HepG2 (cell line): ENCODE measurements around the gene CTNNBL1. TPM values are rescaled to one million over a fixed set of nuclear protein-coding genes. Genes with fewer than 3 reads are reported as not detected.

Experiments used
- ARNTL ChIP-seq: sonication (generic); formaldehyde crosslinking; IDR thresholded peaks from 2 replicates; pipeline ENCODE4 v1.4.0; 2020; ENCODE audit warnings: mild to moderate bottlenecking, missing genetic modification reagents
- CREB1 ChIP-seq, 2 experiments: fragments of 450-650 bp in 1 of 2; IDR thresholded peaks; 2 replicates each; pipeline ENCODE4 v1.6.1; 2016 to 2017; ENCODE audit warnings: control low read depth in 1 of 2, mild to moderate bottlenecking in 1 of 2, missing compliant biosample characterization in 1 of 2, missing genetic modification characterization in 1 of 2
- EHMT2 ChIP-seq: fragments of 200-600 bp; sonication (generic); IDR thresholded peaks from 2 replicates; pipeline ENCODE4 v1.7.0; 2017; ENCODE audit warnings: antibody characterized with exemption, low read depth, low read length, borderline replicate concordance
- ESRRA ChIP-seq: sonication (generic); formaldehyde crosslinking; IDR thresholded peaks from 2 replicates; pipeline ENCODE4 v1.5.1; 2020; ENCODE audit warnings: mild to moderate bottlenecking, low read depth, missing genetic modification reagents
- MED13 ChIP-seq: sonication (generic); formaldehyde crosslinking; IDR thresholded peaks from 2 replicates; pipeline ENCODE4 v1.5.0; 2020; ENCODE audit warnings: missing genetic modification reagents
- REPIN1 ChIP-seq: sonication (generic); formaldehyde crosslinking; IDR thresholded peaks from 2 replicates; pipeline ENCODE4 v1.8.0; 2022; ENCODE audit warnings: missing genetic modification reagents, low read depth, mild to moderate bottlenecking, borderline replicate concordance
- RFX1 ChIP-seq: fragments of 450-650 bp; IDR thresholded peaks from 2 replicates; pipeline ENCODE4 v1.6.1; 2017
- SNRNP70 ChIP-seq: fragments of 200-400 bp; formaldehyde crosslinking; IDR thresholded peaks from 2 replicates; pipeline ENCODE4 v1.6.1; 2017; ENCODE audit warnings: mild to moderate bottlenecking, low read depth, low read length, moderate library complexity
- THAP11 ChIP-seq: IDR thresholded peaks from 2 replicates; pipeline ENCODE4 v1.6.1; 2016; ENCODE audit warnings: missing biosample characterization, missing genetic modification reagents
- TP53 ChIP-seq: sonication (generic); formaldehyde crosslinking; conservative IDR thresholded peaks from 2 replicates; pipeline ENCODE4 v1.4.0; 2020; ENCODE audit warnings: missing genetic modification reagents
- YEATS4 ChIP-seq: sonication (generic); formaldehyde crosslinking; IDR thresholded peaks from 2 replicates; pipeline ENCODE4 v1.4.0; 2020; ENCODE audit warnings: missing genetic modification reagents, borderline replicate concordance
- ZNF205 ChIP-seq: IDR thresholded peaks from 2 replicates; pipeline ENCODE4 v1.6.1; 2018; ENCODE audit warnings: missing biosample characterization, missing genetic modification reagents
- ZNF569 ChIP-seq: sonication (generic); formaldehyde crosslinking; IDR thresholded peaks from 2 replicates; pipeline ENCODE4 v1.5.0; 2020; ENCODE audit warnings: mild to moderate bottlenecking, missing genetic modification reagents, moderate library complexity, borderline replicate concordance
- ZNF891 ChIP-seq: sonication (generic); formaldehyde crosslinking; IDR thresholded peaks from 2 replicates; pipeline ENCODE4 v1.5.0; 2020; ENCODE audit warnings: mild to moderate bottlenecking, missing genetic modification reagents
- polyA plus RNA-seq, 8 experiments: library from polyadenylated mRNA; depleted of rRNA in 3 of 8; stranded (reverse) in 7 of 8; unstranded in 1 of 8; fragments of >200 nt; fragmentation: Illumina TruSeq in 4 of 8; extraction: Trizol in 4 of 8; gene quantifications; 2 replicates each; pipeline versions ENCODE4 v1.2.1 to v1.2.3, GENCODE V29; 2011 to 2016; ENCODE audit warnings: low read depth in 4 of 8, missing spikeins in 1 of 8, mixed read lengths in 1 of 8; ENCODE audit not compliant: insufficient read depth in 1 of 8
- total RNA-seq, 5 experiments: library from RNA; depleted of rRNA; stranded (reverse); fragments of >200 nt; fragmentation: Illumina TruSeq; extraction: Trizol; gene quantifications; 2 replicates each; pipeline ENCODE4 v1.2.3, GENCODE V29; 2016; ENCODE audit warnings: low read depth in 1 of 5
- TF ChIP-seq, protein P1 (sequence below): IDR thresholded peaks from 2 replicates; pipeline ENCODE4 v1.6.1; 2016
- TF ChIP-seq, protein P2 (sequence below): sonication (generic); formaldehyde crosslinking; IDR thresholded peaks from 2 replicates; pipeline ENCODE4 v1.4.0; 2020; ENCODE audit warnings: missing genetic modification reagents, borderline replicate concordance
- TF ChIP-seq, protein P3 (sequence below): sonication (generic); formaldehyde crosslinking; IDR thresholded peaks from 2 replicates; pipeline ENCODE4 v1.4.0; 2020; ENCODE audit warnings: missing genetic modification reagents

The CTNNBL1 gene
- total and polyA plus RNA-seq, 2 of the 13 experiments (the other 11 are each of a cell fraction or from before 2014, with no cell fraction given) = 49.3 to 94.6 TPM

DNA sequence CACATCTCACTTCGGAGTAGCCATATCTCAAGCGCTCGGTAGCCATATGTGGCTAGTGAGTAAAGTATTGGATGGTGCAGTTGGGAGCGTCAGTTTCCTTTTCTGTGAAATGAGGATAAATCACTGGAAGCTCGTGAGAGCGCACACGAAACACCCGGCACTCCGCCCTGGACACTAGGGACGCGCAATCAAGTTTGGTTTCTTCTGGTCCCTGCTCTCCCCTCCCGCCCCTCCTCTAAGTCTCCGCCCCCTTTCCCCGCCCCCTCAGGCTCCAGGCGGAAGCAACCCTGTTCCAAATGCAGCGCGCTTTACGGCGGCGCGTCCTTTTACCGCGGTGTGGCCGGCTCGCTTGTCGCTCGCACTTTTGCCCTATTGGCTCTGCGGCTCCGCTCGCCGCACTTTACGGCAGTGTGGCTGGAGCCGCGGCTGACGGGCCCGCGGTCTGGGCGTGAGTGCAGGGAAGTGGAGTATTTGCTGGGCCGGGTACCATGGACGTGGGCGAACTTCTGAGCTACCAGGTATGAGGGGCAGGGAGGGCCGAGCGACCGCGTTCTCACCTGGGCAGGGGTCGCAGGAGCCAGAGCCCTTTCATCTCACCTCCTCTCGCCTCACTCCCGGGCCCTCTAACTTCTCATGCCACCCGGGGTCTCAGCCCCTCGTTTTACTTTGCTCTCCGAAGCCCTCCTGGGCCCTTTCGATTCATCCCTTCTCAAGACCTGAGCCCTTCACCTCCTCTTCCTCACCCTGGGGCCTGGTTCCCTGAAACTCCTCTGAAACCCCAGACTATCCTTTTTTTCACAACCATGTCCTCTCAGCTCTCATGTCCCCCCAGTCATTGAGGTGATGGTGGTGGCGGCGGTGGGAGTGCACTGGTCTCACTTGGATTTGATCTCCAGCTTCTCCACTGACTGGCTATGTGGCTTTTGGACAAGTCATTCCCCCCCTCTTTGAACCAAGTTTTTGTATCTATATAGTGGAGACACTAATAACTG lies at the start of gene CTNNBL1 (continued):
- TF ChIP-seq, protein P1, sequence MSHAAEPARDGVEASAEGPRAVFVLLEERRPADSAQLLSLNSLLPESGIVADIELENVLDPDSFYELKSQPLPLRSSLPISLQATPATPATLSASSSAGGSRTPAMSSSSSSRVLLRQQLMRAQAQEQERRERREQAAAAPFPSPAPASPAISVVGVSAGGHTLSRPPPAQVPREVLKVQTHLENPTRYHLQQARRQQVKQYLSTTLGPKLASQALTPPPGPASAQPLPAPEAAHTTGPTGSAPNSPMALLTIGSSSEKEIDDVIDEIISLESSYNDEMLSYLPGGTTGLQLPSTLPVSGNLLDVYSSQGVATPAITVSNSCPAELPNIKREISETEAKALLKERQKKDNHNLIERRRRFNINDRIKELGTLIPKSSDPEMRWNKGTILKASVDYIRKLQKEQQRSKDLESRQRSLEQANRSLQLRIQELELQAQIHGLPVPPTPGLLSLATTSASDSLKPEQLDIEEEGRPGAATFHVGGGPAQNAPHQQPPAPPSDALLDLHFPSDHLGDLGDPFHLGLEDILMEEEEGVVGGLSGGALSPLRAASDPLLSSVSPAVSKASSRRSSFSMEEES (CRISPR knock-in tag) = peak; percentile 34; the same call in 1 of the 2 replicates
- TF ChIP-seq YEATS4 (peak; percentile 90; the same call in 1 of the 2 replicates), CREB1 (IDR thresholded peaks at IDR 0.05) (peak; percentile 69), CREB1 (CRISPR knock-in tag; IDR thresholded peaks at IDR 0.05) (peak; percentile 93), ARNTL (CRISPR knock-in tag) (peak; percentile 78), TP53 (CRISPR knock-in tag) (peak; percentile 92), MED13 (CRISPR knock-in tag) (0 out of 2 replicates have a peak, but pooled peaks have one; percentile 51), RFX1 (no peak), ZNF891 (CRISPR knock-in tag) (peak; percentile 92; the same call in 1 of the 2 replicates), REPIN1 (CRISPR knock-in tag) (peak; percentile 88; the same call in 1 of the 2 replicates), EHMT2 (peak; percentile 21; the same call in 1 of the 2 replicates), ZNF205 (peak; percentile 88; the same call in 1 of the 2 replicates), SNRNP70 (no peak), ESRRA (CRISPR knock-in tag) (0 out of 2 replicates have a peak, but pooled peaks have one; percentile 65), ZNF569 (CRISPR knock-in tag) (no peak), THAP11 (peak; percentile 96)
- TF ChIP-seq, protein P2, sequence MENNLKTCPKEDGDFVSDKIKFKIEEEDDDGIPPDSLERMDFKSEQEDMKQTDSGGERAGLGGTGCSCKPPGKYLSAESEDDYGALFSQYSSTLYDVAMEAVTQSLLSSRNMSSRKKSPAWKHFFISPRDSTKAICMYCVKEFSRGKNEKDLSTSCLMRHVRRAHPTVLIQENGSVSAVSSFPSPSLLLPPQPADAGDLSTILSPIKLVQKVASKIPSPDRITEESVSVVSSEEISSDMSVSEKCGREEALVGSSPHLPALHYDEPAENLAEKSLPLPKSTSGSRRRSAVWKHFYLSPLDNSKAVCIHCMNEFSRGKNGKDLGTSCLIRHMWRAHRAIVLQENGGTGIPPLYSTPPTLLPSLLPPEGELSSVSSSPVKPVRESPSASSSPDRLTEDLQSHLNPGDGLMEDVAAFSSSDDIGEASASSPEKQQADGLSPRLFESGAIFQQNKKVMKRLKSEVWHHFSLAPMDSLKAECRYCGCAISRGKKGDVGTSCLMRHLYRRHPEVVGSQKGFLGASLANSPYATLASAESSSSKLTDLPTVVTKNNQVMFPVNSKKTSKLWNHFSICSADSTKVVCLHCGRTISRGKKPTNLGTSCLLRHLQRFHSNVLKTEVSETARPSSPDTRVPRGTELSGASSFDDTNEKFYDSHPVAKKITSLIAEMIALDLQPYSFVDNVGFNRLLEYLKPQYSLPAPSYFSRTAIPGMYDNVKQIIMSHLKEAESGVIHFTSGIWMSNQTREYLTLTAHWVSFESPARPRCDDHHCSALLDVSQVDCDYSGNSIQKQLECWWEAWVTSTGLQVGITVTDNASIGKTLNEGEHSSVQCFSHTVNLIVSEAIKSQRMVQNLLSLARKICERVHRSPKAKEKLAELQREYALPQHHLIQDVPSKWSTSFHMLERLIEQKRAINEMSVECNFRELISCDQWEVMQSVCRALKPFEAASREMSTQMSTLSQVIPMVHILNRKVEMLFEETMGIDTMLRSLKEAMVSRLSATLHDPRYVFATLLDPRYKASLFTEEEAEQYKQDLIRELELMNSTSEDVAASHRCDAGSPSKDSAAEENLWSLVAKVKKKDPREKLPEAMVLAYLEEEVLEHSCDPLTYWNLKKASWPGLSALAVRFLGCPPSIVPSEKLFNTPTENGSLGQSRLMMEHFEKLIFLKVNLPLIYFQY (CRISPR knock-in tag) = peak; percentile 83
- TF ChIP-seq, protein P3, sequence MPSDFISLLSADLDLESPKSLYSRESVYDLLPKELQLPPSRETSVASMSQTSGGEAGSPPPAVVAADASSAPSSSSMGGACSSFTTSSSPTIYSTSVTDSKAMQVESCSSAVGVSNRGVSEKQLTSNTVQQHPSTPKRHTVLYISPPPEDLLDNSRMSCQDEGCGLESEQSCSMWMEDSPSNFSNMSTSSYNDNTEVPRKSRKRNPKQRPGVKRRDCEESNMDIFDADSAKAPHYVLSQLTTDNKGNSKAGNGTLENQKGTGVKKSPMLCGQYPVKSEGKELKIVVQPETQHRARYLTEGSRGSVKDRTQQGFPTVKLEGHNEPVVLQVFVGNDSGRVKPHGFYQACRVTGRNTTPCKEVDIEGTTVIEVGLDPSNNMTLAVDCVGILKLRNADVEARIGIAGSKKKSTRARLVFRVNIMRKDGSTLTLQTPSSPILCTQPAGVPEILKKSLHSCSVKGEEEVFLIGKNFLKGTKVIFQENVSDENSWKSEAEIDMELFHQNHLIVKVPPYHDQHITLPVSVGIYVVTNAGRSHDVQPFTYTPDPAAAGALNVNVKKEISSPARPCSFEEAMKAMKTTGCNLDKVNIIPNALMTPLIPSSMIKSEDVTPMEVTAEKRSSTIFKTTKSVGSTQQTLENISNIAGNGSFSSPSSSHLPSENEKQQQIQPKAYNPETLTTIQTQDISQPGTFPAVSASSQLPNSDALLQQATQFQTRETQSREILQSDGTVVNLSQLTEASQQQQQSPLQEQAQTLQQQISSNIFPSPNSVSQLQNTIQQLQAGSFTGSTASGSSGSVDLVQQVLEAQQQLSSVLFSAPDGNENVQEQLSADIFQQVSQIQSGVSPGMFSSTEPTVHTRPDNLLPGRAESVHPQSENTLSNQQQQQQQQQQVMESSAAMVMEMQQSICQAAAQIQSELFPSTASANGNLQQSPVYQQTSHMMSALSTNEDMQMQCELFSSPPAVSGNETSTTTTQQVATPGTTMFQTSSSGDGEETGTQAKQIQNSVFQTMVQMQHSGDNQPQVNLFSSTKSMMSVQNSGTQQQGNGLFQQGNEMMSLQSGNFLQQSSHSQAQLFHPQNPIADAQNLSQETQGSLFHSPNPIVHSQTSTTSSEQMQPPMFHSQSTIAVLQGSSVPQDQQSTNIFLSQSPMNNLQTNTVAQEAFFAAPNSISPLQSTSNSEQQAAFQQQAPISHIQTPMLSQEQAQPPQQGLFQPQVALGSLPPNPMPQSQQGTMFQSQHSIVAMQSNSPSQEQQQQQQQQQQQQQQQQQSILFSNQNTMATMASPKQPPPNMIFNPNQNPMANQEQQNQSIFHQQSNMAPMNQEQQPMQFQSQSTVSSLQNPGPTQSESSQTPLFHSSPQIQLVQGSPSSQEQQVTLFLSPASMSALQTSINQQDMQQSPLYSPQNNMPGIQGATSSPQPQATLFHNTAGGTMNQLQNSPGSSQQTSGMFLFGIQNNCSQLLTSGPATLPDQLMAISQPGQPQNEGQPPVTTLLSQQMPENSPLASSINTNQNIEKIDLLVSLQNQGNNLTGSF (CRISPR knock-in tag) = peak; percentile 95
